T-helper 1 cell treated with Interleukin-12 subunit alpha and Interleukin-12 subunit beta and Interleukin-4 antibody, amounts not matched to agents 30 ng/mL and 1 ng/mL, for 36 hours (primary cell): ENCODE measurements around the gene MEN1. TPM values are rescaled to one million over a fixed set of nuclear protein-coding genes. Genes with fewer than 3 reads are reported as not detected.
"Not testable (repeated sequence)": the region's sequence is repeated elsewhere in the genome, so short reads cannot be mapped to it uniquely, and the experiment has no call there.

ENCODE experiments used
- intact Hi-C: fragments of 100-400 bp; cut with micrococcal nuclease; formaldehyde crosslinking; loops from one replicate; pipeline ENCODE4 v1.15.1; 2024
- total RNA-seq: library from RNA; stranded (reverse); gene quantifications from 2 replicates; pipeline ENCODE4 v1.2.3, GENCODE V29; 2022

The MEN1 gene
- total RNA-seq, 1 donor from 2014 or later: 28.7 TPM

DNA sequence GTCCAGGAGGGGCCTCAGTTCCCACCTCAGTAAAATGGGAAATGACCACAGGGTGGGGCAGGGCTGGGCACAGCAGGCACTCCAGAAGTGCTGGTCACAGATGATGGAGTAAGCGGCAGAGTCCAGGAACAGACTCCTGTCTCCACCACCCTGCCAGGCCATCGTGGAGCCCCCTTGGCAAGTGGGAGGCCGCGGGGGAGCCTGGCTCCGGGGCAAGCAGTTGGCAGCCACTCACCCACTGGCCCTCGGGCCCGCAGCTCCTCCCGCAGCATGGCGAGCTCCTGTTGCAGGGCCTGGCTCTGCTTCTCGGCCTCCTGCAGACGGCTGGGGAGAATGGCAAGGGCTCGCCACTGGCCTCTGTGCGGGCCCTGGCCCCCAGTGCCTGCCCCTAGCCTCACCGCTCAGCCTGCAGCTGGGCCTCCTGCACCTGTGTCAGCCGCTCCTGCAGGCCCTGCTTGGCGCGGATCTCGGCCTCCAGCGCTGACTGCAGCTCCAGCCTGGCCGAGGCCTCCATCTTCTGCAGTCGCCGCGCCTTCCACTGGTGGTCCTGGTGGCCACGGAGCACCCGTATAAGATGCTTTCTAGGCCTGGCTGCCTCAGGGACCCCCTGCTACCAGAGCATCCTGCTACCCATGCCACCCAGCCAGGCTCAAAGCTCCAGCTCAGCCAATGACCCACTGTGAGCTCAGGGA, 23.8 kb upstream of the MEN1 start:
- intact Hi-C loops: no loop called here

DNA sequence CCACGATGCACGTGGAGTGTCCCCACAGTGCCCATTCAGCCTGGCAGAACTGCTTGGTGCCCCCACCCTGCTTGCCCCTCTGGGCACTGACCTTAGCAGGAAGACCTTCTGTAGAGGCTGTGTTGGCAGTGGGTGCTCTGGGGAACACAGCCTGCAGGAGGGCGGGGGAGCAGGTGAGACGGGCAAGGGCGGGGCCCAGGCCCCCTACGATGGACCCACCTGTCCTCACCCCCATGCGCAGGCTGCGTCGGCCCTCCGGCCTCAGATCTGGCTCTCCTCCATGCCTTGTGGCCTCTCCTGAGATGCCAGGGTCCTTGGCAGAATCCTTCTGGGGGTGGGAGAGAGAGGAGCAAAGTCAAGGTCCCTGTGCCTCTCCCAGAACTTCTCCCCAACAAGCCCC, 23.2 kb upstream of the MEN1 start:
- intact Hi-C loops: no loop called here

DNA sequence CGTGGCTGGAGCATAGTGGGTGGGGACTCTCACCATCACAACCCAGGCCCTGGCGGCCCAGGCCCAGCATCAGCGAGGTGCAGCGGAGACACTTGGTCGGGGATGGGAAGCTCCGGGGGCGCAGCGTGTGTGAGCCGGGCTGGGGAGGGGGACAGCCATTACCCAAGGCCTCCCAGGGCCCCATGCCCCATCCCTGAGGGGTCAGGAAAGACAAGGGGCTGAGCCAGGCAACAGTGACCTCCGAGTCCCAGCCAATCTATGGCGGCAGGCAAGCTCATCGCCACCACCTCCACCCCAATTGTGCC, 22.8 kb upstream of the MEN1 start:
- intact Hi-C loops: no loop called here

DNA sequence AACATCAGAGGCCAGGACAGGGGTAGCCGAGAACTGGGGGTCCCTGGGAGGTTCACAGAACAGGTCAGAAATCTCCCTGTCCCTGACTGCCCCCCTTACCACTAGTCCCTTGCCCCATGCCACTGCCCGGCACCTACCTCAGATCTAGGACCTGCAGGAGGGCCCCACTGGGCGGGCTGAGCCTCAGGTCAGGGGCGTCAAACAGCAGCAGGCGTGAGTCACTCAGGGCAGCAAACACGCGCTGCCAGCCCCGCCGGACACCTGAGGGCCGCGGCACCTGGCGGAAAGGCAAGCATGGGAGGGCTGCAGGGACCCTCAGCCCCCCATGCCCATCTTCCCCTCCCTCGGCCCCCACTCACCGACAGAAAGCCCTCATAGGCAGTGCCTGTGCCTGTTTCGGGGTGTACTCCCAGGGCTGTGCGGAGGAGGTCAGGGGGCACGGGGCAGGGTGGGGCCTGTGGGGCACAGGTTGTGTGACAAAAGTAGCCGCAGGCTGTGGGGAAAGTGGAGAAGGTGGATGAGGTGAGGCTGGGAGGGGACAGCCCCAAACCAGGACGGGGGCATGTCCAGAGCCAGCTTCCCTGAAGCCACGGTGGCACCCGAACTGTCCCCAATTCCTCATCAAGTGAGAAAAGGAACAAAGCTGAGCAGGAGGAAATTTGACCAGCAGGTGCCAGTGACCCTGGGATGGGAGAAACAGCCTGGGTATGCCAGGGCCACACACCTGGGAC, 22.3 kb upstream of the MEN1 start:
- intact Hi-C loops: no loop called here

DNA sequence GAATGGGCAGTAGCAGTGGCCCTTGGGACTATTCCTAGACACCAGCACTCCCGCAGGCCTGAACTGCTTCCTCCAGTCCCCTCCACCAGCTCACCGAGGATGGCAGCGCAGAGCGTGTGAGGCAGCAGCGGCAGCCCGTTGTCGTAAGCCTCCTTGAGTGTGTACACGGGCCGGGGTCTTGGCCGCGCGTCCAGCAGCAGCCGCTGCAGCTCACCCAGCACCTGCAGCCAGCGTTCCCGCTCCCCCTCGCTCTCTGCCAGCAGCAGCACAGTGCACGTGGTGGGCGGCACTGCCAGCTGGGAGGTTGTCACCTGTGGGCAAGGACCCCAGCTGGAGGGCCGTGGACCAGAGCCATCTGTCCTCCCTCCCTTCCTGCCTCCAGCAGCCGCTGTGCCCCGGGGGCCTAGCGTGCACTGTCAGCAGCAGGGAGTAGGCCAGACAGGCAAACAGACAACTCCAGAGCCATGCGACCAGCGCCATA, 21.1 kb upstream of the MEN1 start:
- intact Hi-C loops: no loop called here

DNA sequence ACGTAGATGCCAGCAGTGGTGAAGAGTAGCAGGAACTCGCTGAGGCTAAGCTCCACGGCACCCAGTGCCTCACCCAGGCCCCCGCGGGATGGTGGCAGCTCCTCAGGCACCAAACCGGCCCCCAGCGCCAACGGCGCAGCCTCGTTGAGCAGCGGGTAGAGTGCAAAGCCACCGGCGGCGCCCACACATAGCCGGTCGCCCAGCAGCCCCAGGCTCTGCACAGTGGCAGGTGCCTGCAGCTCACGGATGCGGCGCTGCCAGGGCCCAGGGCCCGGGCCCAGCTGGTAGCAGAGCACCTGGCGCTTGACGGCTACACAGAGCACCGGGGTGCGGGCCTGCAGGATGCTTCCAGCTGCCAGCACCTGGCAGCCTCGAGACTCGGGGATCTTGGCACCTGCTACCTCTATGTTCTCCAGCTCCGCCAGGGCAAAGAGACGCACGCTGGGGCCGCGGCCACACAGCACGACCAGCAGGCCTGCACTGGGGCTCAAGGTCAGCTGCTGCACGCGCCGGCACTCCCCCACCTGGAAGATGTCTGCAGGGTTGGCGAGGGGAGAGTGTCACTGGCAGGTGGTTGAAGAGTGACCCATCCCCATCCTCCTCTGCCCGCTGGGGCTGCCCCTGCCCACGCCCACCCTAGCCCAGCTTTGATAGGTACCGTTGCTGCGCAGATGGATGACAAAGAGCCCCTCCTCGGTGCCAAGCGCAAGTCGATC, 19.3 kb upstream of the MEN1 start:
- intact Hi-C loops: no loop called here

DNA sequence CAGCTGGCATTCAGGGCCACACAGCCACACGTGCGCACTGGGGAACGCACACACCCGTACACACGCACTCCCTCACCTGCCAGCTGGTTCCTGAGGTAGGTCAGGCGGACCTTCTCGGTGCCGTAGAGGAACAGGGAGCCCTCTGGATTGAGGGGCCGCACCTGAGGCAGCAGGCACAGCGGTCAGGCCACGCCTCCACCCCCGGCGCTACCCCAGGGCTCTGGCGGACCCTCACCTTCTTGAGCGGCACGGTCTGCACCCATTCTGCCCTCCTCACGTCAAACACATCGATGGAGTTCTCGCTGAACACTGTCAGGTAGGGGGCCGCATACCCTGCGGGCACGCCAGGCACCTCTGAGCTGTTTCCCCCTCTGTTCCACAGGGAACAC, 17.1 kb upstream of the MEN1 start:
- intact Hi-C loops: no loop called here

DNA sequence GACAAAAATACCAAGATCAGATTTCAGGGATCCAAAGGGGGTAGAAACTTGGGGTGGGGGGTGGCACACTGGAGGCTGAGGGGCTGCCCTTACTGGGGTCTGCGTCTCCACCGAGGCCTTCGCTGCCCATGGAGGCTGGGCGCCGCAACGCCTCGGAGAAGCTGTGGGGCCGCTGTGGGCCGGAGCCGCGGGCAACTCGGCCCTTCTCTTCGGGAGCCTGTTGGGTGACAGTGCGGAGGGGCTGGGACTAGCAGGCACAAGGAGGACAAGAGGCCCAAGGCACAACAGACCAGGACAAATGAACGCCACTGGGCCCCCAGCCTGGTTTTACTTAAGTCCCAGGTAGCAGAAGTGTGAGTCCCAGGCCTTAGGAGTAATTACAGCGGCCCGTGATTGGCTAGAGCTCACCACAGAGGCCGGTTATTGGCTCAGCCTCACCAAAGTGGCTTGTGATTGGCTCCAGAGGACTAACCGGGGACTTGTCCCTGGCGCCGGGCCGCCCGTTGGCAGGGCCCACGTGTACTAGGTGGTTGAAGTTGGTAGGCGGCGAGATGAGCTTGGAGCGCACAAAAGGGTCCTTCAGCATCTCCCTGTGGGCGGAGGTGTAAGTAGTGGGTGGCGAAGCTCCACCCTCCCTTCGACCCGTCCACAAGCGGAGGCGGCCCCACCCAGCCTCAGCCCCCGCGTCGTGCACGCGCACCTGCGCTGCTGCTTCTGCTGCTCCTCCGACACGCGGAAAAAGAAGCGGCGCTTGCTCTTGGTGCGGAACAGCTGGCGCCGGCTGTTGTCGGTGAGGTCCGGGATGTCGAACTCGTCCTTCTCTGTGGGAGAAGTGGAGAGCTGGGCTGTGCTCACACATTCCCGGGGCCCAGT, 16.5 kb upstream of the MEN1 start:
- intact Hi-C loops: no loop called here

DNA sequence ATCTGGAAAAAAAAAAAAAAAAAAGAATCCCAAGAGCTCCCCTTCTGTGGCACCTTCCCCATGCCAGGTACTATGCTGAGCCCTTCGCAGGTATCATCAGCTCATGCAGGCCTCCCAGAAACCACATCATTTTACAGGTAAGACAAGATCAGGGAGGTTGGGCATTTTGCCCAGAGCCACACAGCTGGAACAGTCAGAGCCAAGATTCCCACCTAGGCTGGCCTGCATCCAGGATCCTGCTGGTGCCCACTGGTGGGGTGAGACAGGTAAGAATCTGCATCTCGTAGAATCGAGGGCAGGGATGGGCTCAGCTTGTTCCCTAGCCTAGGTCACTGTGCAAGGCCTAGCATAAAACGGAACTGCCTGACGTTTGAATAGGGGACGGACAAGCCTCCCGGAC, 15.7 kb upstream of the MEN1 start:
- intact Hi-C loops: no loop called here

DNA sequence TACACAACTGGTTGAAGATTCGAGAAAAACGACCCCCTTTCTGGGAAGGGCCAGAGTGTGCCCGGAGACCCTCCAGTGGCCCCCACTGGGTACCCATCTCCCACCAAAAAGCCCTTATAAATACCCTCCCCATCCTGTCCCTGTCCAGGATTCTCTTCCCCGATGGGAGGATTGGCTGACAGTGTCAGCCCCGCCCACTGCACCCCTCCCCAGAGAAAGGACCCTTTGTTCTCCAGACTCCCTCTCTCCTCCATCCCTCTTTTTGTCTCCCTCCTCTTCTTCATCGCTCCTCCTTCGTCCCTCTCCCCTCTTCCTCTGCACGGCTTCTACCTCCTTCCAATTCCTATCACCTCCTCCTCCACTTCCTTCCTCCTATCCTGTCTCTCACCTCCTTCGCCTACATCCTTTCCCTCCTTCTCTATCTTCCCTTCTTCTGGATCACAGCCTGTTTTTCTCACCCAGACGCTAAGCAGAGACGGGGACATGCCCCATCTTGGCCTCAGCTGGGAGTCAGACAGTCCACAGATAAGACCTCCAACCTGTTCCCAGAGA, 13.3 kb upstream of the MEN1 start:
- intact Hi-C loops: no loop called here

DNA sequence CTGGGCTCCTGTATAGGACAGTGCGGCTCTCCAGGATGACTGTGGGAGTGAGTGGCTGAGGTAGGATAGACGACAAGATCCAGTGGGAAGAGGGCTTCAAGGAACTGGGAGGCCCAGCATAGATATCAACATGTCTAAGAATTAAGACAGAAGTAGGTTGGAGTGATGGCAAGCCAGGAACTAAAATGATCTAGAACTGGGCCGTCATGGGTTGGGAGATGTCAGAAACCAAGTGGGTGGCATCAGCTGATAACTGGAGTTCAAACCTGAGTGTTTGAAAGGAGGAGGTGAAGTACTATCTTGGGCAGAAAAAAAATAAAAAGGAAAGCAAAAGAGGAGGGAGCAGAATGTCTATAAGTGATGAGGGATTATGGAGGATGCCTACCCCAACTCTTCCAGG, 7.1 kb upstream of the MEN1 start:
- intact Hi-C loops: no loop called here

DNA sequence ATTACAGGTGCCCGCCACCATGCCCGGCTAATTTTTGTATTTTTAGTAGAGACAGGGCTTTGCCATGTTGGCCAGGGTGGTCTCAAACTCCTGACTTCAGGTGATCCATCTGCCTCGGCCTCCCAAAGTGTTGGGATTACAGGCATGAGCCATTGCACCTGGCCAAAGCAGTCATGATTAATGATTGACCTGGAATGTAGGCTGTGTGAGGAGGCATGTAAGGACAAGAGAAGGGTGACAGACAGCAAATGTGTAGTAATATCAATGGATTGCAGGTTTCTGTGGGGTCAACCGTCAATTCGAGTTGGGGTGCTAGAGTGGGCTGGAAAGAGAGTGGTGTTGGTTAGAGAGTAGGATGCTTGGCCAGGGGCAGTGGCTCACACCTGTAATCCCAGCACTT, 5.1 kb upstream of the MEN1 start:
- intact Hi-C loops: not testable (repeated sequence)

DNA sequence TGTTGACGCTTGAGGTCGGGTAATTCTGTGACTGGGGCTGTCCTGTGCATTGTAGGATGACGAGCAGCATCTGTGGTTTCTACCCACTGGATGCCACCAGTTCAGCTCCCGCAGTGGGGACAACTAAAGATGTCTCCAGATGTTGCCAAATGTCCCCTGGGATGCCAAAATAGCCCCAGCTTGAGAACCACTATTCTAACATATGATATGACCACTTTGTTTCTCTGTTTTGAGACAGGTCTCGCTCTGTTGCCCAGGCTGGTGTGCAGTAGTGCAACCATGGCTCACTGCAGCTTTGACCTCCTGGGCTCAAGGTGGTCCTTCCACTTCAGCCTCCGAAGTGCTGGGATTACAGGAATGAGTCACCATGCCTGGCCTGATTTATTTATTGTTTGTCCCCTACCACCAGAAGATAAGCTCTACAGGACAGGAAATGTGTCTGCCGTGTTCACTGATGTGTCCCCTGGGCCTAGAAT, 4.4 kb upstream of the MEN1 start:
- intact Hi-C loops: loop anchor here (5.0 kb wide), 1 partner anchor 63 kb away; the partner anchor contains the start of gene EHD1

DNA sequence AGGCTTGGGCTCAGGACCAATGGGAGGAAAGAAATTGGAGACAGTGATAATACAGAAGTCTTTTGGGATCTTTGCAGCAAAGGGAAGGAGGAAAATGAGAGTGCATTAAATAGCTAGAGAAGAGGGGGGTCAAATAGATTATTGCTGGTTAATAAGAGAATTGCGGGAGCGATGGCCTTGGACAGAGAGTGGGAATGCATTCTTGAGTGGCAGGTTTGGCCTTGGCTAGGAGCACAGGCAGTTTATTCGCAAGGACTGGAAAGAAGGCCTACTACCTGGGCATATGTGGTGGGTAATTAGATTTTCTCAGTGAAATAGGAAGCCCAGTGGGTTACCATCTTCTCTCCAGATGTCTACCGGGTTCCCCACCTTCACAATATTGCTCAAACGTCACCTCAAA, 3.5 kb upstream of the MEN1 start:
- intact Hi-C loops: loop anchor here (5.0 kb wide), 1 partner anchor 63 kb away; the partner anchor contains the start of gene EHD1

DNA sequence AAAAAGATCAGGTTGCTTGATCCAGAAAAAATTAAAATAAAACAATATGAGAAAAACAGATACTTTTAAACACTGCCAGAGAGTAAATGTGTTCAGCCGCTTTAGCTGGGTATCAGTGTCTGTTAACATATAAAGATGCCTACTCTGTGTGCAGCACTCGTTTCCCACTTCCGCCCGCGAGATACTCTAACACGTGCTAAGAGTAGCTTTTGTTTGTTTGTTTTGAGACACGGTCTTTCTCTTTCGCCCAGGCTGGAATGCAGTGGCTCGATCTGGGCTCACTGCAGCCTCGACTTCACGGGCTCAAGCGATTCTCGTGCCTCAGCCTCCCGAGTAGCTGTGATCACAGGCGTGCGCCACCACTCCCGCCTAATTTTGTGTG, 531 bp upstream of the MEN1 start:
- intact Hi-C loops: loop anchor here (1.0 to 5.0 kb wide), 9 partner anchors 9 to 763 kb away; partner anchors contain the start of genes ATG2A, CDC42BPG, EHD1 and POLA2

DNA sequence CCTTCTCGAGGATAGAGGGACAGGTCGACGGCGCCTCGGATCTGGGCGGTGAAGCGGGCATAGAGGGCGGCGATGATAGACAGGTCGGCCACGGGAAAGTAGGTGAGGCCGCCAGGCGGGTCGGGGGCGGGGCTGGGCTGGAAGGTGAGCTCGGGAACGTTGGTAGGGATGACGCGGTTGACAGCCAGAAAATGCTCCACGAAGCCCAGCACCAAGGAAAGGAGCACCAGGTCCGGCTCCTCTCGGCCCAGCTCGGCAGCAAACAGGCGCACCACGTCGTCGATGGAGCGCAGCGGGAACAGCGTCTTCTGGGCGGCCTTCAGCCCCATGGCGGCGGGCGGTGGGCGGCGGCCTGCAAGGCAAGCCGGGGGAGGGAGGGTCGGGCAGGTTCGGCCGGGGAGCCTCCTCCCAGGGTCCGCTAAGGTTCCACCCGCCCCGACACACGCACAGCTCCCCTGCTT, 540 bp downstream of the MEN1 start:
- intact Hi-C loops: loop anchor here (1.0 to 5.0 kb wide), 9 partner anchors 8 to 764 kb away; partner anchors contain the start of genes ATG2A, CDC42BPG, EHD1 and POLA2

DNA sequence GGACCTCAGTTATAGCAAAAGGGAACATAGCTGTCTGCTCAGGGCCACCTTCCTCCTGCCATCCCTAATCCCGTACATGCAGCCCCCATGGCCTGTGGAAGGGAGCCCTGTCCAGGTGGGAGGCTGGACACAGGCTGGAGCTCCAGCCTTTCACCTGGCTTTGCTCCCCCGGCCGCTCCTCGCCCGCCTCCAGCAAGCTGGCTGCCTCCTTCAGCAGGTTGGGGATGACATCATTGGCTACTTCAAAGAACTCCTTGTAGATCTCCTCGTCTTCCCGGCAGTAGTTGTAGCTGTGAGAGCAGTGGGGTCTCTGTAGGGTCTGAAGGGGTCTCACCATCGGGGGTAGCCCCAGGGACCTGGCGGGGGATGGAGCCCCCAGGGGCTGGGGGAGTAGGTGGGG, 4.9 kb downstream of the MEN1 start:
- intact Hi-C loops: no loop called here

DNA sequence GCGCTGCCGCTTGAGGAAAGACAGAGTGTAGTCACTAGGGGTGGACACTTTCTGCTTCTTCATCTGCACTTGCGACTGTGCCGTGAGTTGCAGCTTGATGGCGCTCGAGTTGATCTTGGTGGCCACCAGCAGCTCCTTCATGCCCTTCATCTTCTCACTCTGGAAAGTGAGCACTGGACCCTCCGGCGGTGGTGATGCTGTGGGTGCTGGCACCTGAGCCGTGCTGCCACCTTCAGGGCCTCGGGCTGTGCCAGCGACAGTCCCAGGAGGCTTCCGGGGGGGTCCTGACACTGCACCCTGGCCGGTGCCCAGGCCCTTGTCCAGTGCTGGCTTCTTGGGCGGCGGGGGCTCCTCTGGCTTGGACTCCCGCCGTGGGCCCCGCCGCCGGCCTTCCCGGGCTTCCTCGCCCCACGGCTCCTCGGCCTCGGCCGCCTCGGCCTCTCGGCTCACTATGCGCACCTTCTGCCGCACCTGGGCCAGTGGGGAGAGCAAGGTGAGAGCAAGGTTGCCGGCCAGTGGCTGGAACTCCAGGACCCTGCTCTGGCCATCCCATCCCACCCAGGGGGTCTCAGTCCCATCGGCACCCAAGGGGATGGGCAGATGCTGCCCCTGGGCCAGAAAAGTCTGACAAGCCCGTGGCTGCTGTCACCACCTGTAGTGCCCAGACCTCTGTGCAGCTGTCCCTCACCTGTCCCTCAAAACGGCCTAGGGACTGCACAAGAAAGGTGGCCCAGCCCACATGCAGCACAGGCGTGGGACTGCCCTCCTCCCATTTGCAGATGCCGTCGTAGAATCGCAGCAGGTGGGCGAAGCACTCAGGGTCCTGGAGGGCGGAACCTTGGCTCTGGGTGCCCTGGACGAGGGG, 5.8 kb downstream of the MEN1 start:
- intact Hi-C loops: loop anchor here (5.0 kb wide), 1 partner anchor 223 kb away; the partner anchor contains the start of gene SNX15

DNA sequence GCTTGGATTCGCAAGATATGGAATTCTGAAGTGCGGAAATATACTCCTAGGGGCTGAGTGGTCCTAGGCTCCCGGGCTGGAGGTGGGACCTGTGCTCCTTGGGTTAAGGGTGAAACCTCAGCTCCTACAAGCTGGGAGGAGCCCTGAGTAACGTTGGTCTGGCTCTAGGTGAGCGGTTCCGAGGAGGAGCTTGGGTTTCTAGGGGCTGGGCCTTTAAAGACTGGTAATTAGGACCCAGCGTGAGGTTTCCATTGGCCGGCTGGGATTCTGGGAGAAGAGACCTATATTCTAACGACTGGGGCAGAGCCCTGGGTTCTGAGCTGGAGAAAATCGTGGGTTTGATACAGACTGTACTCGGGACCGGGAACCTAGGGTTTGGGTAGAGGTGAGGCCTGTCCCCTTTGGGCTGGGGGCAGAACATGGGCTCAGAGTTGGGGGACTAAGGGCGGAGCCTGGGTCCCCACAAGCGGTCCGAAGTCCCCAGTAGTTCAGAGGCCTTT, 6.5 kb downstream of the MEN1 start:
- intact Hi-C loops: loop anchor here (1.0 to 5.0 kb wide), 5 partner anchors 26 to 223 kb away; partner anchors contain the start of genes ATG2A, PPP2R5B, RASGRP2 and SF1
